Trophoblast cell (in vitro differentiated cells and primary cell): ENCODE data around the gene CSNK2A2.
A peak's percentile ranks its signal among the peaks of the same experiment; 100 is the strongest.

Experiments used
- DNase-seq, 2 donors: peaks; one replicate each; pipeline ENCODE4 v3.0.0-alpha.2; 2016
- H2AFZ ChIP-seq: 2 replicates; pipeline ENCODE4 v1.6.1; 2013; ENCODE audit warnings: low read length, moderate library complexity, mild to moderate bottlenecking; ENCODE audit not compliant: insufficient read depth, poor library complexity
- H2AK5ac ChIP-seq: 2 replicates; pipeline ENCODE4 v1.6.1; 2013; ENCODE audit warnings: mild to moderate bottlenecking, low read length
- H2BK120ac ChIP-seq: 2 replicates; pipeline ENCODE4 v1.6.1; 2013; ENCODE audit warnings: low read length, mild to moderate bottlenecking, moderate library complexity; ENCODE audit not compliant: insufficient read depth, poor library complexity
- H2BK12ac ChIP-seq: 2 replicates; pipeline ENCODE4 v1.6.1; 2013; ENCODE audit warnings: mild to moderate bottlenecking, low read length, moderate library complexity
- H2BK5ac ChIP-seq: 2 replicates; pipeline ENCODE4 v1.6.1; 2013; ENCODE audit warnings: low read length, low read depth, moderate library complexity, mild to moderate bottlenecking; ENCODE audit not compliant: poor library complexity
- H3K14ac ChIP-seq: 2 replicates; pipeline ENCODE4 v1.6.1; 2013; ENCODE audit warnings: mild to moderate bottlenecking, low read length
- H3K18ac ChIP-seq: 2 replicates; pipeline ENCODE4 v1.6.1; 2013; ENCODE audit warnings: mild to moderate bottlenecking, low read length
- H3K23ac ChIP-seq: 2 replicates; pipeline ENCODE4 v1.6.1; 2013; ENCODE audit warnings: low read length
- H3K27ac ChIP-seq: 2 replicates; pipeline ENCODE4 v1.5.1; 2013; ENCODE audit warnings: low read depth, mild to moderate bottlenecking, inconsistent platforms, low read length, moderate library complexity
- H3K27me3 ChIP-seq: 2 replicates; pipeline ENCODE4 v1.6.1; 2013; ENCODE audit warnings: inconsistent platforms, mild to moderate bottlenecking, low read length, moderate library complexity; ENCODE audit not compliant: insufficient read depth
- H3K36me3 ChIP-seq, 2 experiments: 1 replicate in 1 of 2; 2 replicates in 1 of 2; pipeline ENCODE4 v1.6.1; 2013; ENCODE audit warnings: low read length in 2 of 2, mild to moderate bottlenecking in 2 of 2, moderate library complexity in 1 of 2; ENCODE audit not compliant: insufficient read depth in 2 of 2, control insufficient read depth in 1 of 2
- H3K4ac ChIP-seq: 2 replicates; pipeline ENCODE4 v1.6.1; 2013; ENCODE audit warnings: low read depth, mild to moderate bottlenecking, low read length, moderate library complexity
- H3K4me1 ChIP-seq, 2 experiments: 1 replicate in 1 of 2; 2 replicates in 1 of 2; pipeline ENCODE4 v1.6.1; 2013; ENCODE audit warnings: low read length in 2 of 2, mild to moderate bottlenecking in 2 of 2, moderate library complexity in 1 of 2; ENCODE audit not compliant: insufficient read depth in 2 of 2, control insufficient read depth in 1 of 2
- H3K4me2 ChIP-seq: 2 replicates; pipeline ENCODE4 v1.6.1; 2013; ENCODE audit warnings: inconsistent platforms, mild to moderate bottlenecking, low read length, moderate library complexity
- H3K4me3 ChIP-seq: 2 replicates; pipeline ENCODE4 v1.5.1; 2013; ENCODE audit warnings: mild to moderate bottlenecking, low read depth, low read length, inconsistent platforms
- H3K79me1 ChIP-seq: one replicate; pipeline ENCODE4 v1.6.1; 2013; ENCODE audit warnings: low read length
- H3K79me2 ChIP-seq: 2 replicates; pipeline ENCODE4 v1.6.1; 2013; ENCODE audit warnings: low read length, mild to moderate bottlenecking; ENCODE audit not compliant: control insufficient read depth, insufficient read depth, poor library complexity
- H3K9ac ChIP-seq: 2 replicates; pipeline ENCODE4 v1.6.1; 2013; ENCODE audit warnings: mild to moderate bottlenecking, low read length
- H3K9me3 ChIP-seq: 2 replicates; pipeline ENCODE4 v1.6.1; 2013; ENCODE audit warnings: low read depth, mild to moderate bottlenecking, control low read depth, inconsistent platforms, low read length; ENCODE audit not compliant: insufficient read depth
- H4K12ac ChIP-seq: 2 replicates; pipeline ENCODE4 v1.6.1; 2013; ENCODE audit warnings: low read depth, mild to moderate bottlenecking, low read length, moderate library complexity
- H4K8ac ChIP-seq: 2 replicates; pipeline ENCODE4 v1.6.1; 2013; ENCODE audit warnings: low read depth, mild to moderate bottlenecking, low read length, moderate library complexity
- H4K91ac ChIP-seq: one replicate; pipeline ENCODE4 v1.6.1; 2013; ENCODE audit warnings: low read depth, mild to moderate bottlenecking, low read length, moderate library complexity
- WGBS: extraction: QIAGEN DNeasy Blood & Tissue Kit; methylation state at CpG from one replicate; pipeline ENCODE4 v1.1.7; 2013; ENCODE audit warnings: missing lambda C conversion rate; ENCODE audit not compliant: insufficient read length, insufficient coverage; ENCODE audit errors: extremely low coverage; 5-methylcytosine and 5-hydroxymethylcytosine counted together

CSNK2A2 gene

DNA sequence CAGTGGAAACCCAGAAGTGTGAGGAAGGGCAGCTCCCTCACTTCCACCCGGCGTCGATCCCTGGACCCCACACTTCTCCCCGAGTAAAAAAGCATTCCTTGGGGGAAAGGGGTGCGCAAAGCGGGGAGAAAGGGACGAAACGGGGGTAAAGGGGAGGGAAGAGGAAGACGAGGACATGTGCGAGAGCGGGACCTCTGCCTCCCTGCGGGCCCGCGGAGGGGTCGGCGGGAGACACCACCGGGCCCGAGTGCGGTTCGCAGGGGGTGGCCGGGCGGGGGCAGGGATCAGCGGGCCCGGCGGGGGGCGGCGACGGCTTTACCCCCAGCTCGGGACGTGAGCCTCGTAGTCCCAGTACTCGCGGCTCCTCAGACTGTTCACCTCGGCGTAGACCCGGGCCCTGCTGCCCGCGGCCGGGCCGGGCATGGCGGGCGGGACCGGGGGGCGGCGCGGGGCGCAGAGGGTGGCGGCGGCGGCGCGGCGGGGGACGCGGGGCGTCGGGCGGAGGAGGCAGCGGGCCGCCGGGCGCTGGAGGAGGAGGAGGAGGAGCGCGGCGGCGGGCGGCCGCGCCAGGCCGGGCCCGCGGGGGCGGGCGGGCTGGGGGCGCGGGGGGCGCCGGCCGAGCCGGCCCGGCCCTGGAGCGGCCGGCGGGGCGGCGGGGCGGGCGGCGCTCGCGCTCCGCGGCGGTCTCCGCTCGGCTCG, 443 bp downstream of the CSNK2A2 start:
- H2AFZ ChIP-seq = peak overlapping the region; percentile 55
- no peak overlapping the region for H2BK12ac ChIP-seq
- H2AK5ac ChIP-seq = no peak overlapping the region
- H3K4ac ChIP-seq = peak overlapping the region; percentile 14
- no peaks in the 10 kb centered on the region for H3K27me3 ChIP-seq
- no peak overlapping the region for H3K27ac ChIP-seq
- H3K14ac ChIP-seq = no peak overlapping the region
- peak overlapping the region; percentile 68 for H4K8ac ChIP-seq
- peaks cover 6 to 12% of the 10 kb centered on the region in 2 experiments for H3K36me3 ChIP-seq
- no peak overlapping the region for H2BK120ac ChIP-seq
- H3K9ac ChIP-seq = peak overlapping the region; percentile 94
- peak overlapping the region; percentile 98 for H3K4me2 ChIP-seq
- WGBS = no CpG with 5 or more reads among the region's 97 CpGs
- peaks cover 7 to 8% of the 10 kb centered on the region in 2 experiments for H3K4me1 ChIP-seq
- DNase-seq = no peak
- H4K91ac ChIP-seq = peak overlapping the region; percentile 29
- no peak overlapping the region for H3K23ac ChIP-seq
- H3K79me2 ChIP-seq = peaks cover 11% of the 10 kb centered on the region
- no peak overlapping the region for H4K12ac ChIP-seq
- H3K9me3 ChIP-seq = no peaks in the 10 kb centered on the region
- no peak overlapping the region for H2BK5ac ChIP-seq
- H3K79me1 ChIP-seq = peaks cover 2% of the 10 kb centered on the region
- H3K18ac ChIP-seq = no peak overlapping the region
- H3K4me3 ChIP-seq = peak overlapping the region; percentile 90

- Histone ChIP-seq H3K4me1 (peaks cover 7 to 8% of the 10 kb centered on the region in 2 experiments), H4K8ac (peak overlapping the region; percentile 3), H4K12ac (peak overlapping the region; percentile 5), H2AFZ (no peak overlapping the region), H3K23ac (peak overlapping the region; percentile 81), H2BK5ac (no peak overlapping the region), H3K79me1 (peaks cover 2% of the 10 kb centered on the region), H4K91ac (no peak overlapping the region), H3K18ac (no peak overlapping the region), H3K14ac (peak overlapping the region; percentile 9), H3K27ac (no peak overlapping the region), H2BK12ac (no peak overlapping the region), H3K9me3 (no peaks in the 10 kb centered on the region), H2AK5ac (no peak overlapping the region), H3K4me3 (peak overlapping the region; percentile 90), H3K36me3 (peaks cover 6 to 13% of the 10 kb centered on the region in 2 experiments), H2BK120ac (no peak overlapping the region), H3K4me2 (peak overlapping the region; percentile 98), H3K4ac (peak overlapping the region; percentile 65), H3K9ac (peak overlapping the region; percentile 94), H3K79me2 (peaks cover 11% of the 10 kb centered on the region), H3K27me3 (no peaks in the 10 kb centered on the region)
- WGBS = no CpG with 5 or more reads among the region's 11 CpGs
- DNase-seq = no peak
Measured at GRCh38 chr16:58196898-58197313, 1.0 kb downstream of the CSNK2A2 start.

GRCh38 chr16:58195771-58196170, 2.1 kb downstream of the CSNK2A2 start:
- no peak overlapping the region for H2AK5ac ChIP-seq
- H3K4me3 ChIP-seq = no peak overlapping the region
- no peak overlapping the region for H4K8ac ChIP-seq
- peaks cover 6 to 20% of the 10 kb centered on the region in 2 experiments for H3K36me3 ChIP-seq
- H2AFZ ChIP-seq = no peak overlapping the region
- H3K4me2 ChIP-seq = no peak overlapping the region
- no peak overlapping the region for H3K14ac ChIP-seq
- H3K9me3 ChIP-seq = no peaks in the 10 kb centered on the region
- no peak overlapping the region for H3K18ac ChIP-seq
- H2BK5ac ChIP-seq = no peak overlapping the region
- no peak overlapping the region for H3K23ac ChIP-seq
- H3K4ac ChIP-seq = no peak overlapping the region
- H4K12ac ChIP-seq = no peak overlapping the region
- H3K4me1 ChIP-seq = peaks cover 7 to 8% of the 10 kb centered on the region in 2 experiments
- H2BK12ac ChIP-seq = no peak overlapping the region
- no CpG with 5 or more reads among the region's 3 CpGs for WGBS
- no peak overlapping the region for H2BK120ac ChIP-seq
- peaks cover 11% of the 10 kb centered on the region for H3K79me2 ChIP-seq
- no peak overlapping the region for H4K91ac ChIP-seq
- peaks cover 2% of the 10 kb centered on the region for H3K79me1 ChIP-seq
- no peak overlapping the region for H3K27ac ChIP-seq
- DNase-seq = no peak
- no peaks in the 10 kb centered on the region for H3K27me3 ChIP-seq
- H3K9ac ChIP-seq = no peak overlapping the region

- H3K18ac ChIP-seq = no peak overlapping the region
- H2BK120ac ChIP-seq = no peak overlapping the region
- H3K4ac ChIP-seq = no peak overlapping the region
- H3K36me3 ChIP-seq = peaks cover 6 to 20% of the 10 kb centered on the region in 2 experiments
- H3K4me1 ChIP-seq = peaks cover 7 to 8% of the 10 kb centered on the region in 2 experiments
- H4K91ac ChIP-seq = no peak overlapping the region
- peaks cover 2% of the 10 kb centered on the region for H3K79me1 ChIP-seq
- H3K79me2 ChIP-seq = peaks cover 11% of the 10 kb centered on the region
- H3K23ac ChIP-seq = no peak overlapping the region
- H2AFZ ChIP-seq = no peak overlapping the region
- H2AK5ac ChIP-seq = no peak overlapping the region
- H3K4me2 ChIP-seq = no peak overlapping the region
- no peak overlapping the region for H3K4me3 ChIP-seq
- no peak overlapping the region for H3K9ac ChIP-seq
- no peak overlapping the region for H2BK12ac ChIP-seq
- no peak overlapping the region for H4K8ac ChIP-seq
- no CpG with 5 or more reads among the region's 4 CpGs for WGBS
- DNase-seq = no peak
- no peak overlapping the region for H3K27ac ChIP-seq
- H4K12ac ChIP-seq = no peak overlapping the region
- no peaks in the 10 kb centered on the region for H3K27me3 ChIP-seq
- no peak overlapping the region for H3K14ac ChIP-seq
- H2BK5ac ChIP-seq = no peak overlapping the region
- H3K9me3 ChIP-seq = no peaks in the 10 kb centered on the region
Measured at GRCh38 chr16:58195344-58195743, 2.6 kb downstream of the CSNK2A2 start.
